LNCAP (cell line): Measurements from ENCODE around the gene CPZ.

ENCODE experiments used
- TF ChIP-seq, protein P1 (sequence below): fragments of 450-650 bp; IDR thresholded peaks from 2 replicates; pipeline ENCODE4 v1.5.1; 2017; ENCODE audit warnings: mild to moderate bottlenecking

CPZ gene

DNA sequence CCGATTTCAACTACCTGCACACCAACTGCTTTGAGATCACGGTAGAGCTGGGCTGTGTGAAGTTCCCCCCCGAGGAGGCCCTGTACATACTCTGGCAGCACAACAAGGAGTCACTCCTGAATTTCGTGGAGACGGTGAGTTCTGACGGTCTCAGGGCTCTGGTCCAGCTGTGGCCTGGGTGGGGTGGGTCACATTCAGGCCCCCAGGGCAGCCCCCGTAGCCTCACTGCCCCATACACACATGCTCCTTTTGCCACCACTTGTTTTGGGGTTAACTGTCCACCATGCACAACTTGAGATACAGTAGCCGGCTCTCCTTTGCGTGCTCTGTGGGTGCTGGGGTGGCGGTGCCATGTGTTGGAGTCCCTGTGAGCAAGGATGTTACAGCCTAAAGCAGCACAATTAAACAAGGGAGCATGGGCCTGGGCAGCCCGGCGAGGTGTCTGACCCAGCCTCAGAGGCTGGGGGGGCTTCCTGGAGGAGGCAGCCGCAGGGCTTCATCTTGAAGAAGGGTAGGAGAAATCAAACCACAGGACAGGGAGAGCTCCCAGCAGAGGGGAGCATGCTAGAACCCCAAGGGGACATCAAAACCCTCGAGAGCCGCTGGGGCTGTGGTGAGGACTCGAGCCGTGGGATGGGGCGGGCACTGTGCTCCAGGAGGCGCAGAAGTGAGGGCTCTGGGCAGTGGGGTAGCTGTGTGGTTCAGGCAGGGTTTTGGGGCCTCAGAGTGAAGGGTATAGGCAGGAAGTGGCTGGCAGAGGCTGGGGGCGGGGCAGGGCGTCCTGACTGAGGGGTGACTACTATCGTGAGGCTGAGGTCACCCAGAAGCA lies 22.0 kb downstream of the CPZ start:
- TF ChIP-seq, protein P1, sequence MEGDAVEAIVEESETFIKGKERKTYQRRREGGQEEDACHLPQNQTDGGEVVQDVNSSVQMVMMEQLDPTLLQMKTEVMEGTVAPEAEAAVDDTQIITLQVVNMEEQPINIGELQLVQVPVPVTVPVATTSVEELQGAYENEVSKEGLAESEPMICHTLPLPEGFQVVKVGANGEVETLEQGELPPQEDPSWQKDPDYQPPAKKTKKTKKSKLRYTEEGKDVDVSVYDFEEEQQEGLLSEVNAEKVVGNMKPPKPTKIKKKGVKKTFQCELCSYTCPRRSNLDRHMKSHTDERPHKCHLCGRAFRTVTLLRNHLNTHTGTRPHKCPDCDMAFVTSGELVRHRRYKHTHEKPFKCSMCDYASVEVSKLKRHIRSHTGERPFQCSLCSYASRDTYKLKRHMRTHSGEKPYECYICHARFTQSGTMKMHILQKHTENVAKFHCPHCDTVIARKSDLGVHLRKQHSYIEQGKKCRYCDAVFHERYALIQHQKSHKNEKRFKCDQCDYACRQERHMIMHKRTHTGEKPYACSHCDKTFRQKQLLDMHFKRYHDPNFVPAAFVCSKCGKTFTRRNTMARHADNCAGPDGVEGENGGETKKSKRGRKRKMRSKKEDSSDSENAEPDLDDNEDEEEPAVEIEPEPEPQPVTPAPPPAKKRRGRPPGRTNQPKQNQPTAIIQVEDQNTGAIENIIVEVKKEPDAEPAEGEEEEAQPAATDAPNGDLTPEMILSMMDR = no peak

DNA sequence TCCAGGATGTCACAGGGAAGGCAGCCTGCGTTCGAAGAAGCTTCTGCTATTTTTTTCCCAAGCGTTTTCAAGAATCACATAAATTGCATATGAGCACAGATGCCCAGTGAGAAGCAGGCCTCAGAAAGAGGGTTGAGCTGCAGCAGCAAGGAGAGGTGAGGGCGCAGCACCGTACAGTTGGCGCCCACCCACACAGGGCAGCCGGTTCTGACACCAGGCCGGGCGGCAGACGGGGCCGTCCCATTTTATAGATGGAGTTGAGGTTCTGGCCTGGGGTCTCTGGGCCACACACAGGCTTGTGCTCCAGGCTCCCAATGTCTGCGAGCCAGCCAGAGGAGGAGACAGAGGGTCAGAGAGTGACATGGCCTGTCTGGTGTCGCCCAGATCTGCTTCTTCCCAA lies 22.8 kb downstream of the CPZ start:
- TF ChIP-seq, protein P1 = no peak

DNA sequence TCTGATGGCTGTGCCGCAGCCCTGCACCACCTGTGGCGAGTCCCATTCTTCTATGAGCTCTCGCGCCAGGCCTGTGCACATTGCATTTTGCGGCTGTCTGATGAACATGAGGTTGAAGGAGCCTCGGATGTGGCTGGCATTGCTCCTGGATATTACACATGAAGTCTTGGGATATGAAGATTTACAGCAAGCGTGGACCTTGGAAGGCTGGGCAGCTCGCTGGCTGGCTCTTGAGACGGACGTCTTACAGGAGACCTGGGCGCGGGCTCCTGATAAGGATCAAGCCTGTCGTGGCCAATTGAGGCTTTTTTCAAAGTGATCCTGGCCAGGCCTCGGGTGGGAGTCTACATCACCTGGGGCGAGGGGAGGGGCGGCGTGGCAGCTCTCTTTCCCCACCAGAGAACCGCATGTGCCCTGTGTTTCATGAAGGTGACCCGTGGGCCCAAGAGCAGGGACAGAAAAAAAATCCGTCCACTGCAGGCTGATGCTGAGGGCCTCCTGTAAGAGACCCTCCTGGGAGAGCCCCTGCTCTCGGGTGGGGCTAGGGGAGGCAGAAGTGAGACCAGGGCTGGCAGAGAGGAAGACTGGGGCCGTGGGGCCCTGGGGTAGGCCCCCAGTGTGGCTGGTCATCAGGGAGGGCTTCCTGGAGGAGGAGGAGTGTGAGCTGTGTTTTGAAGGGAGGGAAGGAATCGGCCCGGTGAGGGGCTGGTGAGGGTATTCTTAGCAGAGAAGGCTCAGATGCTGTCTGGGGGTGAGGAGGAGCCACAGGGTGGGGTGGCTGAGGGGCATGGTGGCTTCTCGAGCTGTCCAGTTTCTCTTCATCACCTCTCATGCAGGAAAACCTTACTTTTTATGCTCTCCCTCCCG lies 23.6 kb downstream of the CPZ start:
- TF ChIP-seq, protein P1 = no peak

DNA sequence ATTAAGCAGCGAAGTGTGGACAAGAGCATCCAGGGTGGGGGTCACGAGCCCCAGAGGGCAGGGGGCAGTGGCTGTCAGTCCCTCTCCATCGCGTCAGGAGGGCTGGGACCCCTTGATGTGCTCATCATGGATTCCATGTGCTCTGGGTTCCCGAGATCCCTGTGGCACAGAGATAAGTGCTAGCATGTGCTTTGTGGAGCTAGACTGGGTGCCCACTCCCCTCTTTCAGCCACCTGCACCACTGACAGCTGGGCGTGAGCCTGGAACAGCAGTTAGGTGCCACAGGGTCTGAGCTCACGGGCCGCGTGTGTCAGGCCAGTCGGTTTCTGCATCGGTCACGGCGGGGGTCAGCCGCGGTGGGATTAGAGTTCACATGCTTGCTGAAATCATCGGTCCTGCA lies 24.3 kb downstream of the CPZ start:
- TF ChIP-seq, protein P1 = no peak

DNA sequence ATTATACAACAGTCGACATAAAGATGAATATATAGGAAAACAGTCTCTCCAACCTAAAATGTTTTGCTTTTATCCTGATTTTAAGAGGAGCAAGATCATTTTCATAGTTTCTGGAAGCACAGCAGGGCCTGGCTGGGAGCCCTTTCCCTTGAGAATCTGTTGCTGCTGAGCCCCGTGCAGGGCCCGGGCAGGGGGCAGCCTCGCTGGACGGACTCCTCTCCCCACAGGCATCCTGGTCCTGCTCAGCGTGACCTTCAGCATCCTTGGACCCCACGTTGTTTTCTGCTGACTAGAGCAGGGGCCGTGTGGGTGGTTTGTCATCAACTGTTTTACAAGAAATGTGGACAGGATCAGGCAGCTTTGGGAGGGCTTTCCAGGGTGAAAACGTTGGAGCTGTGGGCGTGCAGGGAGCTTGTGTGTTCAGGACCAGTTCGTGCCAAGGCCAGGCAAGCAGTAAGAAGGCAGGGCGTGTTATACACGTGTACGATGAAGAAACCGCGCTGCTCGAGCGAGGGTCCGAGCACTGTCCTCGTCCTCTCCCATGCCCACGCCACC lies 25.0 kb downstream of the CPZ start:
- TF ChIP-seq, protein P1 = no peak

DNA sequence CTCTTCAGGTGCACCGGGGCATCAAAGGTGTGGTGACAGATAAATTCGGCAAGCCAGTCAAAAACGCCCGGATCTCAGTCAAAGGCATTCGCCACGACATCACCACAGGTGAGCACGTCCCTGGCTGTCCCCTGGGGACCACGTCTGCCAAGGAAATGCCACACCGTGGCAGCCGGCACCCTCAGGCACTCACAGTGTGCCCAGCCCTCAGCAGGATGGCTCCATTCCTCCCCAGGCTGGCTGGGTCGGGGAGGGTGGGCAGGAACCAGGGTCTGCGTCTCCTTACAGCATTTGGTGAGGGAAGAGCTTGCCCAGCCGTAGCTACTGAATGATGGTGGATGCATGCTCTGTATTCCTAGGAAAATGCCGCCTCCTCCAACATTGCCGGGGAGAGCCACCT lies 25.9 kb downstream of the CPZ start:
- TF ChIP-seq, protein P1 = no peak

DNA sequence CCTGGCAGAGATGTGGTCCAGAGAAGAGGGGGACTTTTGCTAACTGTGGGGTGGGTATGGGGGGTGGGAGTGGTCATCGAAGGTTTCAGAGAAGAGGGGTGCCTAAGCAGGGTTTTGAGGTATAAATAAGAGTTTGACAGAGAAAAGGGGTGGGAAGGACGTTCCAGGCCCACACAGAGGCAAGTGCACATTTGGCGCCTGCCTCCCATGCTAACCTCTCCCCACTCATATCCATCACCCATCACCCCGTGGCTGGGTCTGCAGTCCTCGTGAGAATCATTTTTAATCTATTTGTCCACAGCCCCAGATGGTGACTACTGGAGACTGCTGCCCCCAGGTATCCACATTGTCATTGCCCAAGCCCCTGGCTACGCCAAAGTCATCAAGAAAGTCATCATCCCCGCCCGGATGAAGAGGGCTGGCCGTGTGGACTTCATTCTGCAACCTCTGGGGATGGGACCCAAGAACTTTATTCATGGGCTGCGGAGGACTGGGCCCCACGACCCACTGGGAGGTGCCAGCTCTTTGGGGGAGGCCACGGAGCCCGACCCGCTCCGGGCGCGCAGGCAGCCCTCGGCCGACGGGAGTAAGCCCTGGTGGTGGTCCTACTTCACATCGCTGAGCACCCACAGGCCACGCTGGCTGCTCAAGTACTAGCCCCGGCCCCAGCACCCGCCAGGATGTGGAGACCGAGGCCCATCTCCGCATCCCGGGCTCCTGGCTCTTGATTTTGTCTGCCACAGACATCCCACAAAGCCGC lies 26.6 kb downstream of the CPZ start:
- TF ChIP-seq, protein P1 = no peak
